Motor neuron (in vitro differentiated cells): ENCODE results near the gene PTPRT. TPM values are rescaled to one million over a fixed set of nuclear protein-coding genes. Genes with fewer than 3 reads are reported as not detected.

Experiments used
- ATAC-seq, 8 experiments: fragments of 200-7000 bp; cut with Tn5 transposase; replicated peaks in 6 of 8; 2 replicates each; pipeline ENCODE4 v1.8.0; 2021; ENCODE audit warnings: mild to moderate bottlenecking in 8 of 8, moderate library complexity in 8 of 8
- H3K27ac ChIP-seq, 2 donors: fragments of 250-450 bp; sonication (Bioruptor Pico); 2 replicates each; pipeline ENCODE4 v1.9.0; 2021; ENCODE audit warnings: antibody characterized with exemption in 2 of 2, mild to moderate bottlenecking in 2 of 2, moderate library complexity in 1 of 2
- H3K4me1 ChIP-seq, 2 donors: fragments of 250-450 bp; sonication (Bioruptor Pico); replicated peaks in 1 of 2; 2 replicates each; pipeline ENCODE4 v1.6.1; 2021; ENCODE audit warnings: antibody characterized with exemption in 2 of 2, mild to moderate bottlenecking in 2 of 2, moderate library complexity in 1 of 2
- H3K4me3 ChIP-seq, 5 donors: fragments of 250-450 bp; sonication (Bioruptor Pico); 2 replicates each; pipeline ENCODE4 v1.9.0; 2021; ENCODE audit warnings: antibody characterized with exemption in 5 of 5, mild to moderate bottlenecking in 5 of 5, moderate library complexity in 4 of 5
- WGBS, 10 experiments: fragments of 450-650 bp; shearing (Covaris generic); methylation state at CpG; one replicate each; pipeline ENCODE4 v1.0.0; 2022; 5-methylcytosine and 5-hydroxymethylcytosine counted together
- in situ Hi-C, 9 experiments: fragments of 400-800 bp; cut with MboI; loops; one replicate each; pipeline ENCODE4 v1.15.0; 2021; ENCODE audit warnings: low sequenced_read_pairs in 9 of 9, low pct_unique_long_range_greater_than_20kb in 2 of 9; ENCODE audit not compliant: unreplicated experiment in 9 of 9
- total RNA-seq, 8 experiments: library from RNA; unstranded; fragments of 300-600 nt; gene quantifications; 2 replicates each; pipeline versions ENCODE4 v1.2.3 to v1.2.4, GENCODE V29; 2022

Gene PTPRT
- total RNA-seq, 8 experiments from 2014 or later: 0.05 to 1.0 (median 0.32) TPM; not detected in 1

- 0 to 67% (median 20%) methylated on average over 1 of the region's 2 CpGs; no CpG with 5 or more reads in 6 of the 10 experiments for WGBS, 10 experiments
- H3K4me1 ChIP-seq: no peaks in the 10 kb centered on the region
These were observed 467.8 kb downstream of the PTPRT start for GRCh38 chr20:42721923-42722322.

GRCh38 chr20:42714298-42715141, 475.2 kb downstream of the PTPRT start:
- in situ Hi-C loops: no loop called here
- ATAC-seq: no peak

More at GRCh38 chr20:42721923-42722322, 467.8 kb downstream of the PTPRT start:
- no peak overlapping the region for H3K27ac ChIP-seq
- no peak overlapping the region for H3K4me3 ChIP-seq
- no peak for ATAC-seq
- in situ Hi-C loops: no loop called here

GRCh38 chr20:42708266-42708665, 481.4 kb downstream of the PTPRT start:
- 11 to 70% (median 37%) methylated on average over 1 to 3 of the region's 3 CpGs; no CpG with 5 or more reads in 2 of the 10 experiments for WGBS, 10 experiments
- H3K4me3 ChIP-seq: no peak overlapping the region
- H3K27ac ChIP-seq: no peak overlapping the region
- in situ Hi-C loops: no loop called here
- no peaks in the 10 kb centered on the region for H3K4me1 ChIP-seq
- no peak for ATAC-seq

More at GRCh38 chr20:42714298-42715141, 475.2 kb downstream of the PTPRT start:
- Histone ChIP-seq H3K4me3 (no peak overlapping the region), H3K27ac (no peak overlapping the region), H3K4me1 (no peaks in the 10 kb centered on the region)
- 0 to 73% (median 25%) methylated on average over 1 to 4 of the region's 5 CpGs; no CpG with 5 or more reads in 2 of the 10 experiments for WGBS, 10 experiments

GRCh38 chr20:42706759-42707158, 482.9 kb downstream of the PTPRT start:
- Histone ChIP-seq H3K27ac (no peak overlapping the region), H3K4me3 (no peak overlapping the region), H3K4me1 (no peaks in the 10 kb centered on the region)
- ATAC-seq: no peak
- in situ Hi-C loops: no loop called here
- WGBS, 10 experiments: 0 to 75% (median 25%) methylated on average over 1 of the region's 1 CpG; no CpG with 5 or more reads in 2 of the 10 experiments

- ATAC-seq: no peak
- Histone ChIP-seq H3K4me1 (peaks cover 0 to 3% of the 10 kb centered on the region in 2 donors), H3K27ac (no peak overlapping the region), H3K4me3 (no peak overlapping the region)
- in situ Hi-C loops: no loop called here
These were observed 484.2 kb downstream of the PTPRT start for GRCh38 chr20:42705550-42705949.

GRCh38 chr20:42703744-42704143, 486.0 kb downstream of the PTPRT start:
- no peak overlapping the region for H3K27ac ChIP-seq
- no peak overlapping the region for H3K4me3 ChIP-seq
- in situ Hi-C loops: no loop called here
- WGBS, 10 experiments: 17 to 100% (median 46%) methylated on average over 1 to 6 of the region's 6 CpGs
- H3K4me1 ChIP-seq: peaks cover 0 to 3% of the 10 kb centered on the region in 2 donors
- ATAC-seq: no peak

- ATAC-seq: no peak
- whole genome bisulfite sequencing, 10 experiments: 10 to 87% (median 71%) methylated on average over 1 to 3 of the region's 4 CpGs; no CpG with 5 or more reads in 4 of the 10 experiments
- peaks cover 0 to 3% of the 10 kb centered on the region in 2 donors for H3K4me1 ChIP-seq
- no peak overlapping the region for H3K27ac ChIP-seq
- H3K4me3 ChIP-seq: no peak overlapping the region
- in situ Hi-C loops: no loop called here
These were observed 487.8 kb downstream of the PTPRT start for GRCh38 chr20:42701948-42702347.

- no peak overlapping the region for H3K4me3 ChIP-seq
- H3K27ac ChIP-seq: no peak overlapping the region
- 0 to 80% (median 55%) methylated on average over 1 to 8 of the region's 8 CpGs; no CpG with 5 or more reads in 2 of the 10 experiments for WGBS, 10 experiments
- in situ Hi-C loops: no loop called here
- peaks cover 0 to 3% of the 10 kb centered on the region in 2 donors for H3K4me1 ChIP-seq
- ATAC-seq: no peak
These were observed 489.3 kb downstream of the PTPRT start for GRCh38 chr20:42700372-42700771.

- no peak for ATAC-seq
These were observed 491.7 kb downstream of the PTPRT start for GRCh38 chr20:42697962-42698361.

GRCh38 chr20:42690842-42691437, 498.8 kb downstream of the PTPRT start:
- no peak overlapping the region for H3K27ac ChIP-seq
- in situ Hi-C loops: no loop called here
- no peak overlapping the region for H3K4me3 ChIP-seq
- peak in 4 of 8 experiments; percentile 60 to 94 (median 83) for ATAC-seq
- H3K4me1 ChIP-seq: no peaks in the 10 kb centered on the region
- WGBS, 10 experiments: 5 to 64% (median 32%) methylated on average over 1 to 7 of the region's 7 CpGs; no CpG with 5 or more reads in 2 of the 10 experiments

More at GRCh38 chr20:42697962-42698361, 491.7 kb downstream of the PTPRT start:
- H3K4me1 ChIP-seq: peaks cover 0 to 3% of the 10 kb centered on the region in 2 donors
- no peak overlapping the region for H3K4me3 ChIP-seq
- WGBS, 10 experiments: 0 to 100% (median 29%) methylated on average over 1 to 3 of the region's 3 CpGs; no CpG with 5 or more reads in 2 of the 10 experiments
- in situ Hi-C loops: no loop called here
- no peak overlapping the region for H3K27ac ChIP-seq

GRCh38 chr20:42688576-42688975, 501.1 kb downstream of the PTPRT start:
- in situ Hi-C loops: no loop called here
- H3K27ac ChIP-seq: no peak overlapping the region
- H3K4me1 ChIP-seq: no peaks in the 10 kb centered on the region
- ATAC-seq: no peak
- no peak overlapping the region for H3K4me3 ChIP-seq
- WGBS, 10 experiments: 0 to 50% (median 15%) methylated on average over 1 of the region's 1 CpG; no CpG with 5 or more reads in 6 of the 10 experiments

GRCh38 chr20:42686057-42686456, 503.6 kb downstream of the PTPRT start:
- WGBS, 10 experiments: 60 to 93% (median 70%) methylated on average over 1 to 2 of the region's 2 CpGs; no CpG with 5 or more reads in 4 of the 10 experiments
- in situ Hi-C loops: no loop called here
- H3K27ac ChIP-seq: no peak overlapping the region
- no peak for ATAC-seq
- no peak overlapping the region for H3K4me3 ChIP-seq
- H3K4me1 ChIP-seq: no peaks in the 10 kb centered on the region

GRCh38 chr20:42678895-42679294, 510.8 kb downstream of the PTPRT start:
- 0 to 80% (median 13%) methylated on average over 1 to 3 of the region's 3 CpGs; no CpG with 5 or more reads in 1 of the 10 experiments for WGBS, 10 experiments
- Histone ChIP-seq H3K4me3 (no peak overlapping the region), H3K4me1 (no peaks in the 10 kb centered on the region), H3K27ac (no peak overlapping the region)
- ATAC-seq: peak in 2 of 8 experiments; percentile 17 to 36
- in situ Hi-C loops: no loop called here
